HUES64 (cell line): Measurements from ENCODE around the gene SLC25A13.
"Not testable (repeated sequence)": the region's sequence is repeated elsewhere in the genome, so short reads cannot be mapped to it uniquely, and the experiment has no call there.

ENCODE experiments used
- H3K27ac ChIP-seq: 2 replicates; pipeline ENCODE4 v1.7.0; 2013; ENCODE audit warnings: low read depth, low read length, inconsistent platforms
- H3K27me3 ChIP-seq: 2 replicates; pipeline ENCODE4 v1.6.1; 2013; ENCODE audit warnings: mild to moderate bottlenecking, low read length; ENCODE audit not compliant: insufficient read depth
- H3K36me3 ChIP-seq: 2 replicates; pipeline ENCODE4 v1.6.1; 2013; ENCODE audit warnings: mild to moderate bottlenecking, low read length; ENCODE audit not compliant: insufficient read depth
- H3K4me1 ChIP-seq: 2 replicates; pipeline ENCODE4 v1.6.1; 2013; ENCODE audit warnings: mild to moderate bottlenecking, low read length, moderate library complexity; ENCODE audit not compliant: insufficient read depth
- H3K4me3 ChIP-seq: 2 replicates; pipeline ENCODE4 v1.5.1; 2013; ENCODE audit warnings: mild to moderate bottlenecking, low read length, moderate library complexity
- H3K9ac ChIP-seq: 2 replicates; pipeline ENCODE4 v1.6.1; 2013; ENCODE audit warnings: mild to moderate bottlenecking, low read depth, low read length
- H3K9me3 ChIP-seq: 2 replicates; pipeline ENCODE4 v1.6.1; 2013; ENCODE audit warnings: low read depth, low read length; ENCODE audit not compliant: insufficient read depth
- WGBS: fragments of 150-250, 120-280 bp; methylation state at CpG from one replicate; pipeline ENCODE4 v1.1.7; 2013; ENCODE audit warnings: missing lambda C conversion rate; 5-methylcytosine and 5-hydroxymethylcytosine counted together

The SLC25A13 gene

GRCh38 chr7:96344236-96344635 lies 22.3 kb upstream of the SLC25A13 start:
- Histone ChIP-seq H3K36me3 (no peaks in the 10 kb centered on the region), H3K4me1 (no peaks in the 10 kb centered on the region), H3K4me3 (no peak overlapping the region), H3K9ac (no peak overlapping the region), H3K27ac (no peak overlapping the region), H3K9me3 (no peaks in the 10 kb centered on the region), H3K27me3 (no peaks in the 10 kb centered on the region)
- WGBS: 88% methylated on average over 2 of the region's 2 CpGs

- Histone ChIP-seq H3K9ac (no peak overlapping the region), H3K9me3 (no peaks in the 10 kb centered on the region), H3K4me3 (no peak overlapping the region), H3K36me3 (no peaks in the 10 kb centered on the region), H3K27ac (no peak overlapping the region), H3K27me3 (no peaks in the 10 kb centered on the region), H3K4me1 (no peaks in the 10 kb centered on the region)
- WGBS: 100% methylated on average over 1 of the region's 1 CpG
Measured at GRCh38 chr7:96342049-96342448, 20.2 kb upstream of the SLC25A13 start.

DNA sequence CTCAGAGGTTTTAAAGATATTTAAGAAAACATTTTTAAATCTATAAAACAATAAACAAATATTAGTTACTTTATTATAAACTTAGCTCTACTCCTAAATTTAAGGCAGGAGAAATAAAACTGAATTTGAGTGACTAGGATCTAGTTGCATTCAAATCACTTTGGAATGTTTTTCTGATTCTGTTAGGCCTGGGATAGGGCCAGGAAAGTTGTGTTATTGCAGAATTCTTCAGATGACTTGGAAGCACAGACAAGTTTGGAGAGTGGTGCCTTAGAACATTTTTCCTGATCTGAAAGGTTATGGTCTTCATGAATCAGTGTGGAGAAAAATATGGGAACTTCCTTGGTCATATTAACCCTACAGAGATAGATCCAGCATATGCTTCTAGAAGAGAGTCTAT lies 15.6 kb upstream of the SLC25A13 start:
- no peaks in the 10 kb centered on the region for H3K27me3 ChIP-seq
- H3K4me1 ChIP-seq: no peaks in the 10 kb centered on the region
- no peaks in the 10 kb centered on the region for H3K36me3 ChIP-seq
- no peak overlapping the region for H3K27ac ChIP-seq
- H3K4me3 ChIP-seq: no peak overlapping the region
- H3K9me3 ChIP-seq: no peaks in the 10 kb centered on the region
- H3K9ac ChIP-seq: no peak overlapping the region

GRCh38 chr7:96332325-96332724 lies 10.4 kb upstream of the SLC25A13 start:
- Histone ChIP-seq H3K4me3 (no peak overlapping the region), H3K9me3 (no peaks in the 10 kb centered on the region), H3K9ac (no peak overlapping the region), H3K27me3 (no peaks in the 10 kb centered on the region), H3K4me1 (no peaks in the 10 kb centered on the region), H3K27ac (no peak overlapping the region), H3K36me3 (no peaks in the 10 kb centered on the region)
- WGBS: 93% methylated on average over 2 of the region's 3 CpGs

GRCh38 chr7:96331775-96332174 lies 9.9 kb upstream of the SLC25A13 start:
- WGBS: 95% methylated on average over 3 of the region's 3 CpGs
- no peaks in the 10 kb centered on the region for H3K4me1 ChIP-seq
- no peaks in the 10 kb centered on the region for H3K9me3 ChIP-seq
- no peak overlapping the region for H3K9ac ChIP-seq
- H3K27ac ChIP-seq: no peak overlapping the region
- H3K4me3 ChIP-seq: no peak overlapping the region
- no peaks in the 10 kb centered on the region for H3K27me3 ChIP-seq
- no peaks in the 10 kb centered on the region for H3K36me3 ChIP-seq

- H3K9ac ChIP-seq: no peak overlapping the region
- H3K4me3 ChIP-seq: no peak overlapping the region
- WGBS: 76% methylated on average over 2 of the region's 2 CpGs
- H3K27me3 ChIP-seq: no peaks in the 10 kb centered on the region
- H3K36me3 ChIP-seq: no peaks in the 10 kb centered on the region
- no peaks in the 10 kb centered on the region for H3K4me1 ChIP-seq
- H3K9me3 ChIP-seq: no peaks in the 10 kb centered on the region
- H3K27ac ChIP-seq: no peak overlapping the region
Measured at GRCh38 chr7:96331233-96331632, 9.3 kb upstream of the SLC25A13 start.

GRCh38 chr7:96330193-96330592 lies 8.3 kb upstream of the SLC25A13 start:
- 95% methylated on average over 2 of the region's 2 CpGs for WGBS
- no peaks in the 10 kb centered on the region for H3K9me3 ChIP-seq
- no peaks in the 10 kb centered on the region for H3K27me3 ChIP-seq
- H3K36me3 ChIP-seq: no peaks in the 10 kb centered on the region
- no peak overlapping the region for H3K9ac ChIP-seq
- no peaks in the 10 kb centered on the region for H3K4me1 ChIP-seq
- no peak overlapping the region for H3K27ac ChIP-seq
- H3K4me3 ChIP-seq: no peak overlapping the region

GRCh38 chr7:96329241-96329640 lies 7.3 kb upstream of the SLC25A13 start:
- 94% methylated on average over 1 of the region's 1 CpG for WGBS

GRCh38 chr7:96328016-96328415 lies 6.1 kb upstream of the SLC25A13 start:
- 100% methylated on average over 1 of the region's 1 CpG for WGBS
- Histone ChIP-seq H3K36me3 (no peaks in the 10 kb centered on the region), H3K27ac (no peak overlapping the region), H3K4me3 (no peak overlapping the region), H3K4me1 (no peaks in the 10 kb centered on the region), H3K9ac (no peak overlapping the region), H3K27me3 (no peaks in the 10 kb centered on the region), H3K9me3 (no peaks in the 10 kb centered on the region)

More at GRCh38 chr7:96329241-96329640, 7.3 kb upstream of the SLC25A13 start:
- Histone ChIP-seq H3K9me3 (no peaks in the 10 kb centered on the region), H3K4me3 (no peak overlapping the region), H3K27ac (no peak overlapping the region), H3K9ac (no peak overlapping the region), H3K36me3 (no peaks in the 10 kb centered on the region), H3K4me1 (no peaks in the 10 kb centered on the region), H3K27me3 (no peaks in the 10 kb centered on the region)

DNA sequence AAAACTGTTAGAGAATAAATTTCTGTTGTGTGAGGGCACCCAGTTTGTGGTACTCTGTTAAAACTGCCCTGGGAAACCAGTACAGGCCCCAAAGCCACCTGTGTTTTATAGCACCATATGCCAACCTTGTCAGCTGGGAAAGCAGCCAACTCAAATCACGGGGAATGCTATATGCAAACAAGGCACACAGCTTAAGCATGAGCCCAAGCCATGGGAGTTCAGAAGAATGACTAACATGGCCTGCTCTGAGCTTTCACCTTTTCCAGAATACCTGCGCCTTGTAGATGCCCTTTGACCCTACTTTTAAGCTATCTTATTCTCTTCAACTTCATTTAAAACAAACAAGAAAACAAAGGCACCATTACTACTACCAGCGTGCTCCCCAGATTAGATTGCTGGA lies 5.5 kb upstream of the SLC25A13 start:
- Histone ChIP-seq H3K4me1 (no peaks in the 10 kb centered on the region), H3K36me3 (no peaks in the 10 kb centered on the region), H3K4me3 (no peak overlapping the region), H3K9ac (no peak overlapping the region), H3K9me3 (no peaks in the 10 kb centered on the region), H3K27me3 (no peaks in the 10 kb centered on the region), H3K27ac (no peak overlapping the region)
- WGBS: 93% methylated on average over 3 of the region's 3 CpGs

- not testable (repeated sequence) for H3K27ac ChIP-seq, H3K27me3 ChIP-seq, H3K9me3 ChIP-seq, H3K4me1 ChIP-seq, H3K4me3 ChIP-seq, H3K36me3 ChIP-seq, H3K9ac ChIP-seq
- WGBS: 86% methylated on average over 2 of the region's 2 CpGs
Measured at GRCh38 chr7:96326752-96327151, 4.9 kb upstream of the SLC25A13 start.

- H3K27ac ChIP-seq: no peak overlapping the region
- peak overlapping the region; percentile 69; the same call in 1 of the 2 replicates for H3K4me3 ChIP-seq
- H3K36me3 ChIP-seq: no peaks in the 10 kb centered on the region
- no peaks in the 10 kb centered on the region for H3K27me3 ChIP-seq
- H3K9ac ChIP-seq: no peak overlapping the region
- H3K9me3 ChIP-seq: no peaks in the 10 kb centered on the region
- peaks cover 7% of the 10 kb centered on the region; the same call in 1 of the 2 replicates for H3K4me1 ChIP-seq
- WGBS: 96% methylated on average over 7 of the region's 7 CpGs
Measured at GRCh38 chr7:96322847-96323461, 1.1 kb upstream of the SLC25A13 start.
